ENCODE data around the gene CELA3A. TPM values are rescaled to one million over a fixed set of nuclear protein-coding genes. Genes with fewer than 3 reads are reported as not detected.
"Not testable (repeated sequence)": the region's sequence is repeated elsewhere in the genome, so short reads cannot be mapped to it uniquely, and the experiment has no call there.

The CELA3A gene
- total and polyA plus RNA-seq, 2 of the 13 experiments (the other 11 are each of a cell fraction or from before 2014, with no cell fraction given) = 0.09 TPM; not detected in 1

DNA sequence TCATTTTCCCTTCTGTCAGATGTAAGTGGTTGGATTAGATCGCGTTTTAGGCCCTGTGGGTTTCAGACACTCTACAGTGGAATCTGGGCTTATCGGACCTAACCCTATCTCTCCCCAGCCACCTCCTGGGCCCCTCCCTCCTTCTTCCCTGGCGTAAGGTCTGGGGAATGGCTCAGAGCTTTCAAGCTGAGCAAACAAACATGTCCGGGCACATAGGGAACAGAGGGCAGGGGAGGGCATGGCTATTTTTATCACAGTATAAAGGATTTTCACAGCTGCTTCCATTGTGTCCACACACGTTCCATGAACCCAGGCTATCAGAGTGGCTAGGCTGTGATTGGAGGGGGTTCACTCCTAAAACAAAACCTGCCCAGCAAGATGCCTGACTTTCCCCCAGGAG, 26.8 kb upstream of the CELA3A start (continued):
- TF ChIP-seq, protein P1, sequence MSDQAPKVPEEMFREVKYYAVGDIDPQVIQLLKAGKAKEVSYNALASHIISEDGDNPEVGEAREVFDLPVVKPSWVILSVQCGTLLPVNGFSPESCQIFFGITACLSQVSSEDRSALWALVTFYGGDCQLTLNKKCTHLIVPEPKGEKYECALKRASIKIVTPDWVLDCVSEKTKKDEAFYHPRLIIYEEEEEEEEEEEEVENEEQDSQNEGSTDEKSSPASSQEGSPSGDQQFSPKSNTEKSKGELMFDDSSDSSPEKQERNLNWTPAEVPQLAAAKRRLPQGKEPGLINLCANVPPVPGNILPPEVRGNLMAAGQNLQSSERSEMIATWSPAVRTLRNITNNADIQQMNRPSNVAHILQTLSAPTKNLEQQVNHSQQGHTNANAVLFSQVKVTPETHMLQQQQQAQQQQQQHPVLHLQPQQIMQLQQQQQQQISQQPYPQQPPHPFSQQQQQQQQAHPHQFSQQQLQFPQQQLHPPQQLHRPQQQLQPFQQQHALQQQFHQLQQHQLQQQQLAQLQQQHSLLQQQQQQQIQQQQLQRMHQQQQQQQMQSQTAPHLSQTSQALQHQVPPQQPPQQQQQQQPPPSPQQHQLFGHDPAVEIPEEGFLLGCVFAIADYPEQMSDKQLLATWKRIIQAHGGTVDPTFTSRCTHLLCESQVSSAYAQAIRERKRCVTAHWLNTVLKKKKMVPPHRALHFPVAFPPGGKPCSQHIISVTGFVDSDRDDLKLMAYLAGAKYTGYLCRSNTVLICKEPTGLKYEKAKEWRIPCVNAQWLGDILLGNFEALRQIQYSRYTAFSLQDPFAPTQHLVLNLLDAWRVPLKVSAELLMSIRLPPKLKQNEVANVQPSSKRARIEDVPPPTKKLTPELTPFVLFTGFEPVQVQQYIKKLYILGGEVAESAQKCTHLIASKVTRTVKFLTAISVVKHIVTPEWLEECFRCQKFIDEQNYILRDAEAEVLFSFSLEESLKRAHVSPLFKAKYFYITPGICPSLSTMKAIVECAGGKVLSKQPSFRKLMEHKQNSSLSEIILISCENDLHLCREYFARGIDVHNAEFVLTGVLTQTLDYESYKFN (CRISPR knock-in tag; conservative IDR thresholded peaks at IDR 0.05) = 0 out of 2 replicates have a peak, but pooled peaks have one; percentile 11
- TF ChIP-seq, protein P2, sequence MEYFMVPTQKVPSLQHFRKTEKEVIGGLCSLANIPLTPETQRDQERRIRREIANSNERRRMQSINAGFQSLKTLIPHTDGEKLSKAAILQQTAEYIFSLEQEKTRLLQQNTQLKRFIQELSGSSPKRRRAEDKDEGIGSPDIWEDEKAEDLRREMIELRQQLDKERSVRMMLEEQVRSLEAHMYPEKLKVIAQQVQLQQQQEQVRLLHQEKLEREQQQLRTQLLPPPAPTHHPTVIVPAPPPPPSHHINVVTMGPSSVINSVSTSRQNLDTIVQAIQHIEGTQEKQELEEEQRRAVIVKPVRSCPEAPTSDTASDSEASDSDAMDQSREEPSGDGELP (IDR thresholded peaks at IDR 0.05; ENCODE audit: borderline replicate concordance, low read depth) = peak; percentile 55; the same call in 1 of the 2 replicates
- TF ChIP-seq HMG20B (CRISPR knock-in tag; conservative IDR thresholded peaks at IDR 0.05) (0 out of 2 replicates have a peak, but pooled peaks have one; percentile 31), RXRB (CRISPR knock-in tag; IDR thresholded peaks at IDR 0.05; ENCODE audit: borderline replicate concordance) (peak; percentile 43), MEF2D (CRISPR knock-in tag; IDR thresholded peaks at IDR 0.05) (peak; percentile 89), FOSL2 (CRISPR knock-in tag; IDR thresholded peaks at IDR 0.05) (peak; percentile 22; the same call in 1 of the 2 replicates), FOXA3 (CRISPR knock-in tag; IDR thresholded peaks at IDR 0.05) (peak; percentile 21; the same call in 1 of the 2 replicates), SOX5 (CRISPR knock-in tag; IDR thresholded peaks at IDR 0.05; ENCODE audit: borderline replicate concordance) (peak; percentile 38; the same call in 1 of the 2 replicates), EP300 (IDR thresholded peaks at IDR 0.05; ENCODE audit: low read depth in 2 of 2, low read length in 2 of 2) (0 out of 4 replicates have a peak, but pooled peaks of 1 of the 2 experiments have one; percentile 17), SOX6 (CRISPR knock-in tag; IDR thresholded peaks at IDR 0.05) (peak; percentile 49), BCL6 (CRISPR knock-in tag; IDR thresholded peaks at IDR 0.05) (0 out of 2 replicates have a peak, but pooled peaks have one; percentile 21)
- not testable (repeated sequence) for TF ChIP-seq EP300 (CRISPR knock-in tag; IDR thresholded peaks at IDR 0.05; ENCODE audit: borderline replicate concordance); SOX6 (IDR thresholded peaks at IDR 0.05)

DNA sequence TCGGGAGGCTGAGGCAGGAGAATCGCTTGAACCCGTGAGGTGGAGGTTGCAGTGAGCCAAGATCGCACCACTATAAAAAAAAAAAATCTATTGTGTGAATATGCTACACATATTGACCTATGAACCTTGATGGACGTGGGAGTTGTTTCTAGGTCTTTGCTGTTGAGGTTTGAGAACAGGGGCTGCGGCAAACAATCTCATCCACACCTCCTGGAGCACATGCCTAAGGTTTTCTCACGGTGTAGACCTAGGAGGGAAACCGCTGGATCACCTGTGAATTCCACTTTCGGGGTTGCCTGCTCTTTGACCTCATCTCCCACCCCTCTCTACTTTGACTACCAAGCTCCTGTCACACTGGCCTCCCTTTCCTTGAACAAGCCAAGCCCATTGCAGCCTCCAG, 26.2 kb upstream of the CELA3A start:
- H3K4me3 ChIP-seq (replicated peaks in 1 of 3; ENCODE audit: insufficient read depth in 1 of 3, low read depth in 2 of 3, low read length in 3 of 3); H3K27ac ChIP-seq (ENCODE audit: extremely low read length, insufficient read depth, low read length); H2AFZ ChIP-seq (ENCODE audit: low read length); FAIRE-seq; in situ Hi-C loops (cut with HindIII; ENCODE audit: extremely low pct_ligation_motif_present, low pct_unique_long_range_greater_than_20kb); DNase-seq (ENCODE audit: low spot score); H3K9ac ChIP-seq (ENCODE audit: insufficient read depth, low read depth, low read length); H3K9me3 ChIP-seq (ENCODE audit: low read length); H3K27me3 ChIP-seq (ENCODE audit: control insufficient read depth in 1 of 2, insufficient read depth in 2 of 2, low read length in 2 of 2); POLR2A ChIA-PET; H3K4me2 ChIP-seq (ENCODE audit: low read depth, low read length); H3K36me3 ChIP-seq (replicated peaks in 1 of 2; ENCODE audit: control insufficient read depth in 1 of 2, insufficient read depth in 2 of 2, low read length in 2 of 2); BruUV-seq (replicated peaks); CTCF ChIA-PET (ENCODE audit: low intra/inter-chr PET ratio, low total read pairs); H4K20me1 ChIP-seq (ENCODE audit: insufficient read depth, low read length); ATAC-seq; intact Hi-C loops (cut with micrococcal nuclease; ENCODE audit: unreplicated experiment); H3K79me2 ChIP-seq (ENCODE audit: insufficient read depth, low read length): not testable (repeated sequence)
- peaks cover 71% of the 10 kb centered on the region for H3K4me1 ChIP-seq (ENCODE audit: insufficient read depth, low read length)
- 93% methylated on average over 9 of the region's 9 CpGs for WGBS (ENCODE audit: low lambda C conversion rate)

DNA sequence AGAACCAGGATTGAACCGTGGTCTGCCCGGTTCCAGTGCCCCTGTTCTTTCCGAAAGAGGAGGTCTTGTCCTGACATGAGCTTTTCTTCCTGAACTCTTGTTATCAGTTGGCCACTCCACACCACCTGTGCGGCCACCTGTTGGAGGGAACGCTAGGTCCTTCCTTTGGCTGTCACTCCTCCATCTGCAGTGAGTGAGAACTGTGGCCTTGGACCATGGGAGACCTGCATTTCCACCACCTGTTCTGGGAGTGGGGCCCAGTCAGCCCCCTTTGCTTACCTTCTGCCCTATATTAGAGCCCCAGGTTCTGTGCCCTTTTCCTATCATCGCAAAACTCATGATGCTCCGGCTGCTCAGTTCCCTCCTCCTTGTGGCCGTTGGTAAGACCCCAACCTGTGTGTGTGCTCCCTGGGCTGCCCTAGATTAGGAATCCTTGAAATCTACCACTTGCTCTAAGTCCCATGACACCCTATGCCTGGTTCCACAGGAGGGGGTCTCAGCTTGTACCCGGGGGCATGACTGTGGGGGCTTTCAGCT, 24.7 kb upstream of the CELA3A start, which contains the start of gene CELA3B:
CELA3B (plus strand) TSS at position 320 of the 537 bp plus-strand sequence; CDS start at position 338, 18 bp downstream.
- H4K20me1 ChIP-seq (ENCODE audit: insufficient read depth, low read length); POLR2A ChIA-PET; DNase-seq (ENCODE audit: low spot score); H3K79me2 ChIP-seq (ENCODE audit: insufficient read depth, low read length); H3K27ac ChIP-seq (ENCODE audit: extremely low read length, insufficient read depth, low read length); H3K36me3 ChIP-seq (replicated peaks in 1 of 2; ENCODE audit: control insufficient read depth in 1 of 2, insufficient read depth in 2 of 2, low read length in 2 of 2); in situ Hi-C loops (cut with HindIII; ENCODE audit: extremely low pct_ligation_motif_present, low pct_unique_long_range_greater_than_20kb); H3K4me2 ChIP-seq (ENCODE audit: low read depth, low read length); ATAC-seq; intact Hi-C loops (cut with micrococcal nuclease; ENCODE audit: unreplicated experiment); H3K4me3 ChIP-seq (replicated peaks in 1 of 3; ENCODE audit: insufficient read depth in 1 of 3, low read depth in 2 of 3, low read length in 3 of 3); H3K27me3 ChIP-seq (ENCODE audit: control insufficient read depth in 1 of 2, insufficient read depth in 2 of 2, low read length in 2 of 2); H3K9ac ChIP-seq (ENCODE audit: insufficient read depth, low read depth, low read length); BruUV-seq (replicated peaks); FAIRE-seq; H2AFZ ChIP-seq (ENCODE audit: low read length); CTCF ChIA-PET (ENCODE audit: low intra/inter-chr PET ratio, low total read pairs); H3K9me3 ChIP-seq (ENCODE audit: low read length): not testable (repeated sequence)
- 96% methylated on average over 5 of the region's 9 CpGs for WGBS (ENCODE audit: low lambda C conversion rate)
- peaks cover 56% of the 10 kb centered on the region for H3K4me1 ChIP-seq (ENCODE audit: insufficient read depth, low read length)
